Measurements from ENCODE around the gene MYO18A.

Gene MYO18A

DNA sequence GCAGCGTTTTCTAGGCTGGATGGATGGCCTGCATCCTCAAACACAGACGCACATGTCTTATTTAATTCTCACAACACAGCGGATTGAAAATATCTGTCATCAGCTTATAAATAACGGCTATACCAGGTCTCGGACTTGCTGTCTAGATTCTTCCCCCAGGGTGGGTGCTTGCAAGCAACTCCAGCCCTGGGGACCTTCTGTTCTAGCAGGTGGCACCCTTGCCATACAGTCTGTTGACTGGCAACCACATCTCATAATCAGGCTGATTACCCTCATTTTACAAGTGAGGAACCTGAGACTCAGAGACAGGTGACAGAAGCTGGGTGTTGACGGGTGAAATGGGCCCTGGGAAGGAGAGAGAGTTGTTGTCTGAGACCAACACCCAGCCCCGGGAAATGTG lies 158.1 kb downstream of the MYO18A start:
- no peak overlapping the region for H3K4me3 ChIP-seq (ENCODE audit: low read depth, low read length)
- TF ChIP-seq, protein P1, sequence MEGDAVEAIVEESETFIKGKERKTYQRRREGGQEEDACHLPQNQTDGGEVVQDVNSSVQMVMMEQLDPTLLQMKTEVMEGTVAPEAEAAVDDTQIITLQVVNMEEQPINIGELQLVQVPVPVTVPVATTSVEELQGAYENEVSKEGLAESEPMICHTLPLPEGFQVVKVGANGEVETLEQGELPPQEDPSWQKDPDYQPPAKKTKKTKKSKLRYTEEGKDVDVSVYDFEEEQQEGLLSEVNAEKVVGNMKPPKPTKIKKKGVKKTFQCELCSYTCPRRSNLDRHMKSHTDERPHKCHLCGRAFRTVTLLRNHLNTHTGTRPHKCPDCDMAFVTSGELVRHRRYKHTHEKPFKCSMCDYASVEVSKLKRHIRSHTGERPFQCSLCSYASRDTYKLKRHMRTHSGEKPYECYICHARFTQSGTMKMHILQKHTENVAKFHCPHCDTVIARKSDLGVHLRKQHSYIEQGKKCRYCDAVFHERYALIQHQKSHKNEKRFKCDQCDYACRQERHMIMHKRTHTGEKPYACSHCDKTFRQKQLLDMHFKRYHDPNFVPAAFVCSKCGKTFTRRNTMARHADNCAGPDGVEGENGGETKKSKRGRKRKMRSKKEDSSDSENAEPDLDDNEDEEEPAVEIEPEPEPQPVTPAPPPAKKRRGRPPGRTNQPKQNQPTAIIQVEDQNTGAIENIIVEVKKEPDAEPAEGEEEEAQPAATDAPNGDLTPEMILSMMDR (IDR thresholded peaks at IDR 0.05; ENCODE audit: low read depth, low read length): no peak

DNA sequence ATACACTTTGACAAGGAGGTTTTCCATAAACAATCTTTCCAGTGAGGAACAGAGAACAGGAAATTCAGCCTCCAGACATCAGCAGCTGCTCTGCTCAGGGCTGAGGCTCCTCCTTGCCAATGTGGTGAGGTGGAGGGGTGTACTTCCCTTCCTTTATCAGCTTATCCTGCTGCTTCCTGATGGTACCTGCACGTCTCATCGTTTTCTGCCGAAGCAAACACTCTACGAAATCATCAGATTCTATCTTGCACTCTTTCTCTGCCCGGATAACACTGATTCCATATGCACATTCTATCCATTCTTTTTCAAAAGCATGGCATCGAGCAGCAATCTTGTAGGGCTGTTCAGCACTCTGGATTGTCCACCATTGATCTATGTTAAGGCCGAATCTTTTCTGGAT lies 159.0 kb downstream of the MYO18A start:
- H3K4me3 ChIP-seq (ENCODE audit: low read depth, low read length): no peak overlapping the region
- TF ChIP-seq, protein P1 (IDR thresholded peaks at IDR 0.05; ENCODE audit: low read depth, low read length): no peak
